Activated T-cell treated with anti-CD3 and anti-CD28 coated beads, Interleukin-2, amount 50 U/mL, for 4 hours (primary cell): Measurements from ENCODE around the gene OSCP1. TPM values are rescaled to one million over a fixed set of nuclear protein-coding genes. Genes with fewer than 3 reads are reported as not detected.
"Not testable (repeated sequence)": the region's sequence is repeated elsewhere in the genome, so short reads cannot be mapped to it uniquely, and the experiment has no call there.

Source experiments
- ATAC-seq, 2 donors: fragments of 200-7000 bp; cut with Tn5 transposase; one replicate each; pipeline ENCODE4 v1.10.0; 2021
- DNase-seq: peaks from one replicate; pipeline ENCODE4 v3.0.0-alpha.2; 2020
- H3K27me3 Mint-ChIP-seq: one replicate; pipeline ENCODE4 v1.8.0; 2021; ENCODE audit warnings: low read depth, mixed read lengths
- H3K36me3 Mint-ChIP-seq: one replicate; pipeline ENCODE4 v1.8.0; 2022; ENCODE audit warnings: mixed read lengths; ENCODE audit not compliant: insufficient read depth
- H3K4me1 Mint-ChIP-seq: one replicate; pipeline ENCODE4 v1.8.0; 2021; ENCODE audit warnings: low read depth, mixed read lengths
- H3K4me3 Mint-ChIP-seq: one replicate; pipeline ENCODE4 v1.8.0; 2021; ENCODE audit warnings: mild to moderate bottlenecking, moderate library complexity, mixed read lengths
- H3K9me3 Mint-ChIP-seq: one replicate; pipeline ENCODE4 v1.8.0; 2021; ENCODE audit warnings: mixed read lengths
- total RNA-seq, 3 donors: library from RNA; stranded (reverse); gene quantifications; one replicate each; pipeline ENCODE4 v1.2.1, GENCODE V29; 2021

OSCP1 gene
- 1 to 10 TPM in 2 of 3 donors, under 1 TPM in 1; 0.61 to 1.8 (median 1.5) TPM for total RNA-seq

- Mint-ChIP-seq H3K27me3 (no peaks in the 10 kb centered on the region), H3K4me1 (peaks cover 11% of the 10 kb centered on the region), H3K4me3 (peak within 1 kb of the TSS; percentile 88), H3K36me3 (peaks cover 10% of the 10 kb centered on the region), H3K9me3 (no peaks in the 10 kb centered on the region)
- DNase-seq: peak; percentile 78
- peak; percentile 99 to 100 for ATAC-seq
Observed at GRCh38 chr1:36450270-36450918, at the start of gene OSCP1. Gene OSCP1, minus strand, starts transcription at chr1:36450451. Its CDS starts 82 bp downstream, at chr1:36450369.

- no peaks in the 10 kb centered on the region for H3K9me3 Mint-ChIP-seq
- H3K4me3 Mint-ChIP-seq: no peak overlapping the region
- no peaks in the 10 kb centered on the region for H3K36me3 Mint-ChIP-seq
- peaks cover 3% of the 10 kb centered on the region for H3K27me3 Mint-ChIP-seq
- H3K4me1 Mint-ChIP-seq: no peaks in the 10 kb centered on the region
- ATAC-seq (no peak), DNase-seq (no peak)
Observed at GRCh38 chr1:36497207-36497606, 47.0 kb upstream of the OSCP1 start.

GRCh38 chr1:36494971-36495370 is 44.7 kb upstream of the OSCP1 start:
- peaks cover 3% of the 10 kb centered on the region for H3K27me3 Mint-ChIP-seq
- no peak for DNase-seq
- H3K36me3 Mint-ChIP-seq: no peaks in the 10 kb centered on the region
- ATAC-seq: no peak
- no peaks in the 10 kb centered on the region for H3K4me1 Mint-ChIP-seq
- H3K9me3 Mint-ChIP-seq: no peaks in the 10 kb centered on the region
- no peak overlapping the region for H3K4me3 Mint-ChIP-seq

GRCh38 chr1:36493524-36493923 is 43.3 kb upstream of the OSCP1 start:
- peaks cover 3% of the 10 kb centered on the region for H3K27me3 Mint-ChIP-seq
- H3K36me3 Mint-ChIP-seq: no peaks in the 10 kb centered on the region
- DNase-seq: no peak
- H3K4me3 Mint-ChIP-seq: no peak overlapping the region
- ATAC-seq: no peak
- H3K4me1 Mint-ChIP-seq: no peaks in the 10 kb centered on the region
- no peaks in the 10 kb centered on the region for H3K9me3 Mint-ChIP-seq

- Mint-ChIP-seq H3K27me3 (peaks cover 3% of the 10 kb centered on the region), H3K4me3 (no peak overlapping the region), H3K9me3 (no peaks in the 10 kb centered on the region), H3K36me3 (no peaks in the 10 kb centered on the region), H3K4me1 (no peaks in the 10 kb centered on the region)
- DNase-seq (no peak), ATAC-seq (no peak)
Observed at GRCh38 chr1:36492491-36492890, 42.2 kb upstream of the OSCP1 start.

- not testable (repeated sequence) for H3K36me3 Mint-ChIP-seq, H3K4me3 Mint-ChIP-seq, ATAC-seq
Observed at GRCh38 chr1:36489258-36490051, 39.2 kb upstream of the OSCP1 start.

GRCh38 chr1:36487906-36488305 is 37.7 kb upstream of the OSCP1 start:
- Mint-ChIP-seq H3K4me3 (no peak overlapping the region), H3K27me3 (peaks cover 2% of the 10 kb centered on the region), H3K36me3 (no peaks in the 10 kb centered on the region), H3K4me1 (no peaks in the 10 kb centered on the region), H3K9me3 (no peaks in the 10 kb centered on the region)
- ATAC-seq (no peak), DNase-seq (no peak)

More at GRCh38 chr1:36489258-36490051, 39.2 kb upstream of the OSCP1 start:
- not testable (repeated sequence) for H3K27me3 Mint-ChIP-seq, H3K9me3 Mint-ChIP-seq, DNase-seq, H3K4me1 Mint-ChIP-seq

GRCh38 chr1:36487336-36487725 is 37.1 kb upstream of the OSCP1 start:
- H3K9me3 Mint-ChIP-seq, H3K4me3 Mint-ChIP-seq, H3K36me3 Mint-ChIP-seq, H3K27me3 Mint-ChIP-seq, ATAC-seq, DNase-seq, H3K4me1 Mint-ChIP-seq: not testable (repeated sequence)

- no peak overlapping the region for H3K4me3 Mint-ChIP-seq
- peaks cover 6% of the 10 kb centered on the region for H3K4me1 Mint-ChIP-seq
- H3K36me3 Mint-ChIP-seq: no peaks in the 10 kb centered on the region
- no peak for ATAC-seq
- no peaks in the 10 kb centered on the region for H3K9me3 Mint-ChIP-seq
- H3K27me3 Mint-ChIP-seq: peaks cover 3% of the 10 kb centered on the region
- DNase-seq: no peak
Observed at GRCh38 chr1:36486439-36487335, 36.4 kb upstream of the OSCP1 start.

- Mint-ChIP-seq H3K9me3 (no peaks in the 10 kb centered on the region), H3K4me3 (no peak overlapping the region), H3K4me1 (peaks cover 7% of the 10 kb centered on the region), H3K27me3 (peaks cover 3% of the 10 kb centered on the region), H3K36me3 (no peaks in the 10 kb centered on the region)
- no peak for DNase-seq
- no peak for ATAC-seq
Observed at GRCh38 chr1:36486093-36486438, 35.8 kb upstream of the OSCP1 start.

- DNase-seq (no peak), ATAC-seq (no peak)
- Mint-ChIP-seq H3K9me3 (no peaks in the 10 kb centered on the region), H3K4me3 (no peak overlapping the region), H3K36me3 (no peaks in the 10 kb centered on the region), H3K4me1 (peaks cover 7% of the 10 kb centered on the region), H3K27me3 (peaks cover 6% of the 10 kb centered on the region)
Observed at GRCh38 chr1:36484099-36484498, 33.8 kb upstream of the OSCP1 start.

- no peaks in the 10 kb centered on the region for H3K36me3 Mint-ChIP-seq
- peaks cover 6% of the 10 kb centered on the region for H3K27me3 Mint-ChIP-seq
- no peak for ATAC-seq
- H3K4me1 Mint-ChIP-seq: peaks cover 7% of the 10 kb centered on the region
- no peaks in the 10 kb centered on the region for H3K9me3 Mint-ChIP-seq
- H3K4me3 Mint-ChIP-seq: peak within 1 kb of the TSS; percentile 70
- no peak for DNase-seq
Observed at GRCh38 chr1:36482724-36483388, 32.6 kb upstream of the OSCP1 start, which contains the start of gene CSF3R. Gene CSF3R, minus strand, starts transcription at chr1:36482913. Its CDS starts 3,417 bp downstream, at chr1:36479496.

GRCh38 chr1:36481771-36482723 is 31.8 kb upstream of the OSCP1 start:
- ATAC-seq: peak; percentile 21 to 51
- Mint-ChIP-seq H3K36me3 (no peaks in the 10 kb centered on the region), H3K27me3 (peaks cover 6% of the 10 kb centered on the region), H3K4me3 (peak overlapping the region; percentile 70), H3K4me1 (peaks cover 7% of the 10 kb centered on the region), H3K9me3 (no peaks in the 10 kb centered on the region)
- no peak for DNase-seq
